GM19328 (cell line): ENCODE data around the gene TAS2R43.
"Not testable (repeated sequence)": the region's sequence is repeated elsewhere in the genome, so short reads cannot be mapped to it uniquely, and the experiment has no call there.

ENCODE experiments used
- ATAC-seq: cut with Tn5 transposase; IDR thresholded peaks from one replicate; pipeline ENCODE4 v1.9.1; 2021; ENCODE audit warnings: mild to moderate bottlenecking, moderate library complexity; ENCODE audit not compliant: unreplicated experiment

The TAS2R43 gene

GRCh38 chr12:11092128-11092527, at the start of gene TAS2R43:
TSS of gene TAS2R43 (minus strand) at chr12:11092313. CDS start at chr12:11092229, 84 bp downstream.
- ATAC-seq = no peak

GRCh38 chr12:11136075-11136474, 44.0 kb upstream of the TAS2R43 start:
- no peak for ATAC-seq

- no peak for ATAC-seq
Observed at GRCh38 chr12:11134305-11134704, 42.2 kb upstream of the TAS2R43 start, which contains the start of gene TAS2R30. TSS of gene TAS2R30 (minus strand) at chr12:11134644. CDS start at chr12:11134244, 400 bp downstream.

GRCh38 chr12:11133816-11134215, 41.7 kb upstream of the TAS2R43 start:
- no peak for ATAC-seq

- no peak for ATAC-seq
Observed at GRCh38 chr12:11133162-11133561, 41.0 kb upstream of the TAS2R43 start.

GRCh38 chr12:11130999-11131398, 38.9 kb upstream of the TAS2R43 start:
- no peak for ATAC-seq

GRCh38 chr12:11130382-11130781, 38.3 kb upstream of the TAS2R43 start:
- ATAC-seq = no peak

- not testable (repeated sequence) for ATAC-seq
Observed at GRCh38 chr12:11114130-11114529, 22.0 kb upstream of the TAS2R43 start.

- not testable (repeated sequence) for ATAC-seq
Observed at GRCh38 chr12:11111213-11111612, 19.1 kb upstream of the TAS2R43 start.

- ATAC-seq = no peak
Observed at GRCh38 chr12:11108862-11109261, 16.7 kb upstream of the TAS2R43 start.

- ATAC-seq = no peak
Observed at GRCh38 chr12:11107719-11108118, 15.6 kb upstream of the TAS2R43 start.

- ATAC-seq = no peak
Observed at GRCh38 chr12:11106288-11106687, 14.2 kb upstream of the TAS2R43 start.

- no peak for ATAC-seq
Observed at GRCh38 chr12:11105546-11105945, 13.4 kb upstream of the TAS2R43 start.

GRCh38 chr12:11094910-11095309, 2.8 kb upstream of the TAS2R43 start:
- not testable (repeated sequence) for ATAC-seq

GRCh38 chr12:11089246-11089645, 2.9 kb downstream of the TAS2R43 start:
- ATAC-seq = no peak

GRCh38 chr12:11085419-11085818, 6.7 kb downstream of the TAS2R43 start:
- no peak for ATAC-seq

- no peak for ATAC-seq
Observed at GRCh38 chr12:11081987-11082386, 10.1 kb downstream of the TAS2R43 start.

GRCh38 chr12:11078246-11078645, 13.9 kb downstream of the TAS2R43 start:
- no peak for ATAC-seq

- no peak for ATAC-seq
Observed at GRCh38 chr12:11075642-11076041, 16.5 kb downstream of the TAS2R43 start.

GRCh38 chr12:11071414-11071813, 20.7 kb downstream of the TAS2R43 start:
- ATAC-seq = no peak

- no peak for ATAC-seq
Observed at GRCh38 chr12:11070999-11071398, 21.1 kb downstream of the TAS2R43 start.

- no peak for ATAC-seq
Observed at GRCh38 chr12:11069854-11070365, 22.2 kb downstream of the TAS2R43 start.

GRCh38 chr12:11067514-11067913, 24.6 kb downstream of the TAS2R43 start:
- ATAC-seq = no peak
